HUDEP-2 (cell line): ENCODE results near the gene MCAM.
A peak's percentile ranks its signal among the peaks of the same experiment; 100 is the strongest.

Experiments used
- DNase-seq, 76 experiments: peaks; one replicate each; lab custom pipeline; 2025; ENCODE audit not compliant: unreplicated experiment in 76 of 76; lab: John Stamatoyannopoulos, UW

Gene MCAM

GRCh38 chr11:119309953-119310681 is 6.8 kb downstream of the MCAM start:
- DNase-seq: no peak

DNA sequence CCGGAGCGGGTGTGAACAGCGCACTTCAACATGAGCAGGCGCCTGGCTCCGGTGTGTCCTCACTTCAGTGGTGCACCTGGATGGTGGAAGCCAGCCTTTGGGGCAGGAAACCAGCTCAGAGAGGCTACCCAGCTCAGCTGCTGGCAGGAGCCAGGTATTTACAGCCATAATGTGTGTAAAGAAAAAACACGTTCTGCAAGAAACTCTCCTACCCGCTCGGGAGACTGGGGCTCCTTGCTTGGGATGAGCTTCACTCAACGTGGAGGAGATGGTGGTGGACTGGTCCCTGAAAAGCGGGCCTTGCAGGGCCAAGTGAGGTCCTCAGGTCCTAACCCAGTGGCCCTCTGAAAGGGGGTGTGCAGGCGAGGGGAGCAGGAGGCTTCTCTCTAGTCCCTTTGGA is 7.5 kb downstream of the MCAM start:
- DNase-seq: no peak

GRCh38 chr11:119307974-119308373 is 9.0 kb downstream of the MCAM start:
- no peak for DNase-seq

GRCh38 chr11:119307219-119307618 is 9.7 kb downstream of the MCAM start:
- DNase-seq: no peak

DNA sequence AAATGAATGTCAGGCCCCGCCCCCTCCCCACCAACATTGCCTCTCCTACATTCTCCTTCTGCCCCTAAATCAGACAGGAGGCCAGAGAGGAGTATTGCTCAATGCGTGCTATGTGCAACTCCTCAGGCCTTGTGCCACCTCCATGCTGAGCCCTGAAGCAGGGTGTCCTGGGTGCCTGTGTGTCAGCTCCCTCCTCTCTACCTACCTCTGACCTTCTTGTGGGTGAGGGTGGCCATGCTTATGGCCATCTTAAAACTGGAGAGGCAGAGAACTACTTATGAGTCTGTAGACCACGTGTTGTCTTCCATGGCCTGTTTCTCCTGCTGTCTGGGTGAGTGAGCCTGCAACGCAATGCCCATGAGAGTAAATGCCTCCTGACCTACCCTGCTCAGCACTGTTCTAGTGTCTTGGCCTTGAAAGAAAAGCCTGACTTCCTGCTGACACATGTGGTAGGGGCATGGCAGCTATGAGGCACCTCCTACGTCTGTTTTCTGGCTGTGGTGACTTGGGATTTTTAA is 10.5 kb downstream of the MCAM start:
- no peak for DNase-seq

DNA sequence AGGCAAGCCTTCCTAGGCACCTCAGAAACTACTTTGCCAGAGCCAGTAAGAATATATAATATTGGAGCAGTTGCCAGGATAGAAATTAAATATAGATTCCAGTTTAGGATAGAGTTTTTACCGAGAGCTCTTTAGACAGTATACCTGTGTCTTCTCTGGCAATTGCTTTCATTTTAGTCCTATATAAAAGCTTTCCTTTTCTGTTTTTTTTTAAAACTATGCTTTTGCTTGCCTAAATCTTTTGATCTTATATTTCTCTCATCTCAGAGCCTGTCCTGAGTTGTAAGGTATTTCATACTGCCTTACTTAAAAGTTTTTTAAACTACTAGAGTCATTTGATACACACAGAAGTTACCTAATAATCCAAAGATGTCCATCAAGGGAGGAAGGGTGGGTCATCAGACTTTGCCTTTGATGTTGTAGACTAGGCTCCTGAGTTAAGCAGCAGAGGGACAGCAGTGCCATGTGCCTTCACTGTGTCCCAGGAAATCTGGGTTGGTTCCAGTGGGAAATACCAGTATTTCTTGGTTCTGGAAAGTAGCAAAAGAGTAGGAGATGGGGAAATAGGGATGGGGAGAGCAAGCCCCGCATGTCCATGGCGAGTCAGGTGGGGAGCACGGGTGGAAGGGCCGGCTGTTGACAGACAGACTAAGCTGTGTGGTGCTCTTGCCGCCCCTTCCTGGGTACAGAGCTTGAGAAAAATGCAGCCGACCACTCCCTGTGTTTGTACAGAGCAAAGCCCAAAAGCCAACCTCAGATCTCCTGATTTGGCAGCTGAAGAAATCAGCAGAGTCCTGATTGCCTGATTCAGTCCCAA is 11.2 kb downstream of the MCAM start:
- no peak for DNase-seq

- DNase-seq: no peak
Measured at GRCh38 chr11:119303227-119303718, 13.7 kb downstream of the MCAM start.

GRCh38 chr11:119300198-119300964 is 16.5 kb downstream of the MCAM start:
- DNase-seq: no peak

GRCh38 chr11:119299416-119299815 is 17.5 kb downstream of the MCAM start:
- DNase-seq: no peak

GRCh38 chr11:119298726-119299125 is 18.2 kb downstream of the MCAM start:
- no peak for DNase-seq

- no peak for DNase-seq
Measured at GRCh38 chr11:119297938-119298337, 19.0 kb downstream of the MCAM start.

- DNase-seq: no peak
Measured at GRCh38 chr11:119295178-119295577, 21.8 kb downstream of the MCAM start.

DNA sequence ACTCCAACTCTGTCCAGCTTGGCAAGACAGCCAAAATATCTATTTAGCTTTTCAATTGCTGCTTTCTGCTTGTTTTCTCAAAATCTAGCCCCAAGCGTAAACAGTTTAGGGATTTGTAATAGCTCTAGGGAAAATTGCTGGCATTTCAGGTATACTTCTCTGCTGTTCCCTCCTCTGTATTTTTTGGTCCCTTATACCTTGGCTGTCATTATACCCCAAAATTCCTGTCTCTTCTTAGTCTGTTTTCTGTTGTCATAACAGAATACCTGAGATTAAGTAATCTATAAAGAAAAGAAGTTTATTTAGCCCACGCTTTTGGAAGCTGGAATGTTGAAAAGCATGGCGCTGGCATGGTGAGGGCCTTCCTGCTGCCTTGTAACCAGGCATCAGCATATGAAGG is 23.5 kb downstream of the MCAM start:
- DNase-seq: no peak

- no peak for DNase-seq
Measured at GRCh38 chr11:119290894-119291497, 25.9 kb downstream of the MCAM start.

DNA sequence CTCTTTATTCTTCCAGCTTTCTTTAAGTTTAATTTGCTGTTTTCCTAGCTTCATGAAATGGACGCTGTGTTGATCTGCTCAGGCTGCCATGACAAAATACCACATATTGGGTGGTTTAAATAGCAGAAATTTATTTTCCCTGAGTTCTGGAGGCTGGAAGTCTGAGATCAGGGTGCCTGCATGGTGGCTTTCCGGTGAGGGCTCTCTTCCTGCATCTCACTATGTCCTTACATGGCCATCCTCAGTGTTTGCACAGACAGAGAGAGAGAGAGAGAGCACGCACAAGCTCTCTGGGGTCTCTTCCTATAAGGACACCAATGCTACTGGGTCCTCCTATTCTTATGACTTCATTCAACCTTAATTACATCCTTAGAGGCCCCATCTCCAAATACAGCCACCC is 28.7 kb downstream of the MCAM start:
- DNase-seq: no peak

GRCh38 chr11:119285431-119285830 is 31.5 kb downstream of the MCAM start:
- no peak for DNase-seq

GRCh38 chr11:119284344-119285157 is 32.4 kb downstream of the MCAM start:
- DNase-seq: peak in 18 of 76 experiments; percentile 4 to 31 (median 15)

DNA sequence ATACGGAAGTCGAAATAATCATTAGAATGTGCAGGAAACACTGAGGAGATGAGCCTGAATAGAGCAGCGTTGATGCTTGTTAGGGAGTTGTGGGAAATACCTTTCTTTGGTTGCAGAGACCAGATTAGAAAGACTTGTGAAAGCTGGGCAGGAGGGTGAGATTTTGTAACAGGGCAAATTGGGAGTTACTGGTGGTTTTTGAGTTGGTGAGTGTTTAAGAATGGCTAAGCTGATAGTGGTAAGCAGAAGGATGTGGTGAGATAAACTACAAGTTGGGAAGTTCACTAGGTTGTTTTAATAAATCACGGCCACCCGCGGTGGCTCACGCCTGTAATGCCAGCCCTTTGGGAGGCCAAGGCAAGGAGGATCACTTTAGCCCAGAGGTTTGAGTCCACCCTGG is 34.4 kb downstream of the MCAM start:
- no peak for DNase-seq

DNA sequence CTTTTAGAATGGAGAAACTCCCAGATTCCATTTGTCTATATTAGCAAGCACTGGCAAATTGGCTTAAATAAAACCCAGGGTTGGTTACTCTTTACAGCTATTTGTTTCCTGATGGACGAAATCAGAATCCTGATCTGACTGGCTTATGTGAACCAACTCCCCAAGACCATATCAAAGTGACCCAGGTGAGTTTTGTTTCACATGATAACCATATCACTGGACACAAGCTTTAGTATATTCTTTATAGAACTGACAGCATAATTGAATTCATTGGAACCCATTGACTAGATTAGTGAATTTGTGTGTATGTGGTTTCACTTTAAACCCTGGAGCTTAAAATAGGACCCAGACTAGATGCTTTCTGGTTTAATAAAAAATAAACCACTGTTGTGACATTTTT is 39.3 kb downstream of the MCAM start:
- DNase-seq: peak in 1 of 76 experiments; percentile 10

DNA sequence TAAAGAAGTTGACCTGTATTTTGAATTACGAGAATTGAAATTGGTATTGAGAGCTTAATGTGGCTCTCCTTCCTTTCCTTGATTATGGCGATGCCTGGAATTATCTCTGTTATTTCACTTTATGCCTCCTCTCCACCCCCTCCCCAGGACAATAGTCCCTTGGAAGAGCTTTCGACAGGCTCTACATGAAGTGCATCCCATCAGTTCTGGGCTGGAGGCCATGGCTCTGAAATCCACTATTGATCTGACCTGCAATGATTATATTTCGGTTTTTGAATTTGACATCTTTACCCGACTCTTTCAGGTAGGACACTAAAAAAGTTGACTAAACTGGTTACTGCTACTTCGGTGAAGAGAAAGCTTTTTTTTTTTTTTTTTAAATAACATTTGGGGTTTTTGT is 43.2 kb downstream of the MCAM start:
- no peak for DNase-seq
